Heart left ventricle (tissue), 16 donors: ENCODE measurements around the gene NCAM1. TPM values are rescaled to one million over a fixed set of nuclear protein-coding genes. Genes with fewer than 3 reads are reported as not detected.

Source experiments
- ATAC-seq, 4 donors: fragments of 200-7000 bp; cut with Tn5 transposase; one replicate each; pipeline ENCODE4 v1.9.1; 2020 to 2022; ENCODE audit warnings: moderate library complexity in 4 of 4, mild to moderate bottlenecking in 3 of 4, moderate number of reproducible peaks in 1 of 4
- DNase-seq, 5 donors: peaks; one replicate each; pipeline ENCODE4 v3.0.0-alpha.2; 2020
- H3K27ac ChIP-seq, 12 donors: fragments of 200-600 bp; sonication (generic) in 4 of 12; one replicate each; pipeline versions ENCODE4 v1.5.0 to v1.8.0; 2016 to 2022; ENCODE audit warnings: mild to moderate bottlenecking in 2 of 12
- H3K27me3 ChIP-seq, 9 donors: fragments of 200-600 bp; sonication (generic) in 2 of 9; one replicate each; pipeline versions ENCODE4 v1.5.1 to v1.8.0; 2016 to 2022; ENCODE audit warnings: mild to moderate bottlenecking in 3 of 9
- H3K36me3 ChIP-seq, 9 donors: fragments of 200-600 bp; sonication (generic) in 2 of 9; one replicate each; pipeline versions ENCODE4 v1.5.0 to v1.8.0; 2018 to 2022; ENCODE audit warnings: mild to moderate bottlenecking in 2 of 9
- H3K4me1 ChIP-seq, 12 donors: fragments of 200-600 bp; sonication (generic) in 4 of 12; one replicate each; pipeline versions ENCODE4 v1.5.0 to v1.8.0; 2016 to 2022; ENCODE audit warnings: mild to moderate bottlenecking in 3 of 12
- H3K4me3 ChIP-seq, 12 donors: fragments of 200-600 bp; sonication (generic) in 4 of 12; one replicate each; pipeline versions ENCODE4 v1.5.0 to v1.8.0; 2017 to 2022; ENCODE audit warnings: mild to moderate bottlenecking in 9 of 12, moderate library complexity in 4 of 12
- H3K9me3 ChIP-seq, 12 donors: fragments of 200-600 bp; sonication (generic) in 4 of 12; one replicate each; pipeline versions ENCODE4 v1.5.0 to v1.8.0; 2016 to 2022; ENCODE audit warnings: mild to moderate bottlenecking in 1 of 12
- POLR2A ChIP-seq, 2 donors: fragments of 450-650 bp; IDR thresholded peaks; one replicate each; pipeline ENCODE4 v1.6.1; 2017; ENCODE audit warnings: antibody characterized with exemption in 2 of 2, mild to moderate bottlenecking in 2 of 2, moderate library complexity in 2 of 2
- WGBS, 4 donors: extraction: QIAGEN DNeasy Blood & Tissue Kit in 2 of 4; methylation state at CpG; one replicate each; pipeline versions ENCODE4 v1.1.5 to v1.1.7; 2013 to 2018; 5-methylcytosine and 5-hydroxymethylcytosine counted together
- intact Hi-C, 10 donors: fragments of 100-400 bp; cut with DNase I; formaldehyde crosslinking; loops; one replicate each; pipeline versions ENCODE4 v1.11.1 to v1.14.2; 2022
- polyA plus RNA-seq, 2 donors: library from polyadenylated mRNA; stranded (reverse); fragments of 200-250 nt; gene quantifications; one replicate each; pipeline ENCODE4 v1.2.3, GENCODE V29; 2013
- total RNA-seq, 9 donors: library from RNA; depleted of rRNA in 2 of 9; stranded (reverse); fragments of >200 nt in 2 of 9; fragmentation: NEBNext Ultra II Directional in 3 of 9; extraction: Animal tissue kit (Norgen Biotek cat#: 25700) in 3 of 9; gene quantifications; one replicate each; pipeline versions ENCODE4 v1.1.0 to v1.2.4, GENCODE V29; 2016 to 2023
- TF ChIP-seq, protein P1 (sequence below), 12 donors: fragments of 200-600 bp; sonication (generic) in 4 of 12; IDR thresholded peaks; one replicate each; pipeline versions ENCODE4 v1.5.0 to v1.8.0; 2018 to 2022; ENCODE audit warnings: antibody characterized with exemption in 12 of 12, mild to moderate bottlenecking in 5 of 12
- donor health status: ischemic (EF 13 %, LVEDD 7.1; RV severe dilation, severe dysfunction).
- donor health status: healthy with polysubstance abuse.
- donor health status: DM: no; HTN: yes; CAD: no.
- donor health status: DM: no; HTN: no; CAD: no.
- donor health status: ischemic (EF 25% LVEDD 6.9; RV normal size, moderate dysfunction).
- donor health status: ischemic (EF 25% LVEDD 5.7; RV mildly dilated, moderate dysfunction).
- donor health status: healthy.
- donor health status: DM: yes; HTN: yes; CAD: no.
- donor health status: ischemic (EF 35%, LVEDD 5.7; RV mildly dilated, moderate dysfunction).
- donor health status: nonischemic (EF 11% LVEDD 7.7; RV severe dilation, severe dysfunction).
- donor health status: DM: yes; HTN: yes; CAD: no.
- donor health status: PGD.
- donor health status: ischemic (EF 29% LVEDD 5.4; RV normal size, mild dysfunction).
- donor health status: nonischemic (EF 23%, LVEDD 6.1; RV moderate dilation, normal function).

The NCAM1 gene
- total and polyA plus RNA-seq, 11 donors: 78.0 to 753 (median 389) TPM

DNA sequence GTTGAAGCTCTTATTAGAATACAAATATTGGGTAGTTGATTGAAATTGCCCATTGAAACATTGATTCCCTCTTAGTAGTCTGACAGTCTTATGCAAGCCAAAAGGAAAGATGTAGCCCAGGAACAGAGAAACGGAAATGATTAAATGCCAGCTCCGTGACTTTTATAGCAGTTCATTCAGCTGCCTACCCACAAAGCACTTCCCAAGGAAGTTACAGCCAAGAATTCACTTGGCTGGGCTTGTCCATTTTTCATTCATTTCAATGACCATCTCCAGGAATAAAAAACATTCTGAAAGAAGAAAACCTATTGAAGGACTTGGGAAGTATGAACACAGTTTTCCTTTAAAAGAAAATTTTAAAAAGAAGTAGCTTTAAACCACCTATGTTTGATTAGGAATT lies 62.0 kb downstream of the NCAM1 start:
- intact Hi-C loops: no loop called here
- DNase-seq (no peak), ATAC-seq (peak in 1 of 4 donors; percentile 46)
- Histone ChIP-seq H3K9me3 (no peaks in the 10 kb centered on the region), H3K4me1 (peaks cover 0 to 29% (median 5%) of the 10 kb centered on the region in 12 donors), H3K4me3 (no peak overlapping the region), H3K27ac (no peak overlapping the region), H3K27me3 (no peaks in the 10 kb centered on the region), H3K36me3 (no peaks in the 10 kb centered on the region)
- 7 to 22% (median 14%) methylated on average over 2 of the region's 2 CpGs for WGBS, 4 donors
- TF ChIP-seq, protein P1, sequence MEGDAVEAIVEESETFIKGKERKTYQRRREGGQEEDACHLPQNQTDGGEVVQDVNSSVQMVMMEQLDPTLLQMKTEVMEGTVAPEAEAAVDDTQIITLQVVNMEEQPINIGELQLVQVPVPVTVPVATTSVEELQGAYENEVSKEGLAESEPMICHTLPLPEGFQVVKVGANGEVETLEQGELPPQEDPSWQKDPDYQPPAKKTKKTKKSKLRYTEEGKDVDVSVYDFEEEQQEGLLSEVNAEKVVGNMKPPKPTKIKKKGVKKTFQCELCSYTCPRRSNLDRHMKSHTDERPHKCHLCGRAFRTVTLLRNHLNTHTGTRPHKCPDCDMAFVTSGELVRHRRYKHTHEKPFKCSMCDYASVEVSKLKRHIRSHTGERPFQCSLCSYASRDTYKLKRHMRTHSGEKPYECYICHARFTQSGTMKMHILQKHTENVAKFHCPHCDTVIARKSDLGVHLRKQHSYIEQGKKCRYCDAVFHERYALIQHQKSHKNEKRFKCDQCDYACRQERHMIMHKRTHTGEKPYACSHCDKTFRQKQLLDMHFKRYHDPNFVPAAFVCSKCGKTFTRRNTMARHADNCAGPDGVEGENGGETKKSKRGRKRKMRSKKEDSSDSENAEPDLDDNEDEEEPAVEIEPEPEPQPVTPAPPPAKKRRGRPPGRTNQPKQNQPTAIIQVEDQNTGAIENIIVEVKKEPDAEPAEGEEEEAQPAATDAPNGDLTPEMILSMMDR (IDR thresholded peaks at IDR 0.05): no peak
- TF ChIP-seq POLR2A (IDR thresholded peaks at IDR 0.05): no peak

GRCh38 chr11:113023986-113024385 lies 62.8 kb downstream of the NCAM1 start:
- Histone ChIP-seq H3K36me3 (no peaks in the 10 kb centered on the region), H3K27me3 (no peaks in the 10 kb centered on the region), H3K4me1 (peaks cover 0 to 33% (median 5%) of the 10 kb centered on the region in 12 donors), H3K27ac (no peak overlapping the region), H3K4me3 (no peak overlapping the region), H3K9me3 (no peaks in the 10 kb centered on the region)
- intact Hi-C loops: no loop called here
- TF ChIP-seq POLR2A (IDR thresholded peaks at IDR 0.05): no peak
- TF ChIP-seq, protein P1 (IDR thresholded peaks at IDR 0.05): no peak
- WGBS, 4 donors: 85 to 94% (median 92%) methylated on average over 4 of the region's 4 CpGs
- DNase-seq: no peak
- no peak for ATAC-seq

DNA sequence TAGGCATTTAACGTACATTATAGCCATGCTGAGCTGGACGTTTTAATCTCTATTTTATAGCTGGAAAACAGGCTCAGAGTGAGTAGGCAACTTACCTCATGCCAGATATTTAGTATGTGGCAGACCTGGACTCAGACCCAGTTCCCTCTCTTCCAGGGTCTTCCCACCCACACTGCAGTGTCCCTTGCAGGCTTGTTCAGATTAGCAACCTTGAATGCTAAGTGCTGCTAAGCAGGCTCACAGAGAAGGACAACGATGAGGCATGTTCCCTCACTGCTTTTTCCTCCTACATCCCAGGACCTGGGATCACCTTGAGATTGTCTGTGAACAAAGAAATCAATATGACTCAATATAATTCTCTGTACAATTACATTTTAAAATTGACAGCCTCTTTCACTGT lies 65.6 kb downstream of the NCAM1 start:
- 48 to 55% (median 53%) methylated on average over 3 of the region's 3 CpGs for WGBS, 4 donors
- H3K36me3 ChIP-seq: no peaks in the 10 kb centered on the region
- no peaks in the 10 kb centered on the region for H3K27me3 ChIP-seq
- peak in 3 of 4 donors; percentile 25 to 63 (median 46) for ATAC-seq
- intact Hi-C loops: no loop called here
- TF ChIP-seq POLR2A (IDR thresholded peaks at IDR 0.05): no peak
- TF ChIP-seq, protein P1 (IDR thresholded peaks at IDR 0.05): no peak
- DNase-seq: no peak
- no peak overlapping the region for H3K4me3 ChIP-seq
- H3K9me3 ChIP-seq: no peaks in the 10 kb centered on the region
- peaks cover 0 to 33% (median 7%) of the 10 kb centered on the region in 12 donors for H3K4me1 ChIP-seq
- H3K27ac ChIP-seq: no peak overlapping the region

DNA sequence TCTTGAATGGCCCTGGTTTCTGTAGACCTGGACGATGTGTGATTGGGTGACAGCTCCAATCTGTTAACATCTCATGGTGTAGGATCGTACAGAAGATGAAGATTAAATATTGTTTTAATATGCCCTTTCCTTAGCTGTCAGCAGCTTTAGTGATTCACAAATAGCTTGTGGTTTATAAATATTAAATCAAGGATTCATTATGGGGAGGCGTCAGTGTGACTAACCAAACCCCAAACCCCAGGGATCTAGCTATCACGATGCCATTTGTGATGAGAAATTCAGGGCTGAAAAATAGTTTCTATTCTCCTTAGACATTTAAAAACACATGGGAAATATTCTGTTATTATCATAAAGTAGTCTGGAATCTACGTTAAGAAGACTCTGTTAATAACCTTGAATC lies 73.4 kb downstream of the NCAM1 start:
- DNase-seq (no peak), ATAC-seq (no peak)
- H3K27ac ChIP-seq: no peak overlapping the region
- no peaks in the 10 kb centered on the region for H3K9me3 ChIP-seq
- TF ChIP-seq, protein P1 (IDR thresholded peaks at IDR 0.05): no peak
- TF ChIP-seq POLR2A (IDR thresholded peaks at IDR 0.05): no peak
- 70 to 75% (median 73%) methylated on average over 5 of the region's 5 CpGs for WGBS, 4 donors
- no peaks in the 10 kb centered on the region for H3K36me3 ChIP-seq
- intact Hi-C loops: no loop called here
- no peak overlapping the region for H3K4me3 ChIP-seq
- peaks cover 0 to 20% (median 0%) of the 10 kb centered on the region in 12 donors for H3K4me1 ChIP-seq
- H3K27me3 ChIP-seq: no peaks in the 10 kb centered on the region
